IPS-15b (cell line): ENCODE data around the gene SELENOW.
"Not testable (repeated sequence)": the region's sequence is repeated elsewhere in the genome, so short reads cannot be mapped to it uniquely, and the experiment has no call there.

Experiments
- H3K27me3 ChIP-seq: one replicate; pipeline ENCODE4 v1.6.1; 2013; ENCODE audit warnings: low read length; ENCODE audit not compliant: control insufficient read depth, insufficient read depth
- H3K36me3 ChIP-seq: one replicate; pipeline ENCODE4 v1.6.1; 2013; ENCODE audit warnings: low read length; ENCODE audit not compliant: control insufficient read depth, insufficient read depth
- H3K4me1 ChIP-seq: one replicate; pipeline ENCODE4 v1.6.1; 2013; ENCODE audit warnings: mild to moderate bottlenecking, low read length; ENCODE audit not compliant: control insufficient read depth, insufficient read depth
- H3K4me3 ChIP-seq: one replicate; pipeline ENCODE4 v1.5.1; 2013; ENCODE audit warnings: low read depth, low read length
- H3K9ac ChIP-seq: one replicate; pipeline ENCODE4 v1.6.1; 2013; ENCODE audit warnings: low read depth, mild to moderate bottlenecking, low read length
- H3K9me3 ChIP-seq: one replicate; pipeline ENCODE4 v1.6.1; 2013; ENCODE audit warnings: mild to moderate bottlenecking, low read length; ENCODE audit not compliant: control insufficient read depth, insufficient read depth

Gene SELENOW

DNA sequence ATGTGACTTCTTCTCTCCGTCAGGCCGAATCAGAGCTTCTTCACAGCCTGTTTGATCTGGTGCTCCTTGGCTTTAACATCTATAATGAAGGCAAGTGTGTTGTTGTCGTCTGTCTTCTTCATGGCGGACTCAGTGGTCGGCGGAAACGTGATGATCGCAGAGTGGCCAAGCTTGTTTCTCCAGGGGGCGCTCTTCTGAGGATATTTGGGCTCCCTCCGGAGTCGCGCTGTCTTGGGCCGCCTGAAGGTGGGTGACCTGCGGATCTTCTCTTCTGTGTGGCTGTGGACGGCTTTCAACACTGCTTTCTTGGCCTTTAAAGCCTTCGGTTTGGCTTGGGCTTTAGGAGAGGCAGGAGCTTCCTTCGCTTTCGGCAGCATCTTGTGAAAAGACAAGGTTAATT lies 16.0 kb downstream of the SELENOW start:
- H3K4me1 ChIP-seq, result no peaks in the 10 kb centered on the region
- no peak overlapping the region for H3K4me3 ChIP-seq
- no peaks in the 10 kb centered on the region for H3K27me3 ChIP-seq

DNA sequence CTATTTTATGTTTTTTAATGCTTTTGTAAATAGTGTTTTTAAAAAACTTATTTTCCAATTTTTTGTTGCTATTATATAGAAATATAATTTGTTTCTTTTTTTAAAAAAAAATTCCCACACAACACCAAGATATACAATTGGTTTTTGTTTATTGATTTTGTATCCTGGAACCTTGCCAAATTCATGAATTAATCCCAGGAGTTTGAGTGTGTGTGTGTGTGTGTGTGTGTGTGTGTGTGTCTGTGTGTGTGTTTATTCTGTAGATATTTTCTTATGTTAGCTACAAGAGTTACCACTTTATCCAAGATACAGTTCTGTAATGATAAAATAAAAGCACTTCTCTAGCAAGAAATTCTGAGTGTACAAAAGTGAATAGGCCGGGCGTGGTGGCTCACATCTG lies 18.3 kb downstream of the SELENOW start:
- Histone ChIP-seq H3K4me1 (no peaks in the 10 kb centered on the region), H3K9me3 (peaks cover 6% of the 10 kb centered on the region), H3K4me3 (no peak overlapping the region), H3K9ac (no peak overlapping the region), H3K36me3 (peaks cover under 1% of the 10 kb centered on the region), H3K27me3 (no peaks in the 10 kb centered on the region)

More for the DNA sequence above, 16.0 kb downstream of the SELENOW start:
- Histone ChIP-seq H3K36me3 (no peaks in the 10 kb centered on the region), H3K9me3 (peaks cover 6% of the 10 kb centered on the region), H3K9ac (no peak overlapping the region)

DNA sequence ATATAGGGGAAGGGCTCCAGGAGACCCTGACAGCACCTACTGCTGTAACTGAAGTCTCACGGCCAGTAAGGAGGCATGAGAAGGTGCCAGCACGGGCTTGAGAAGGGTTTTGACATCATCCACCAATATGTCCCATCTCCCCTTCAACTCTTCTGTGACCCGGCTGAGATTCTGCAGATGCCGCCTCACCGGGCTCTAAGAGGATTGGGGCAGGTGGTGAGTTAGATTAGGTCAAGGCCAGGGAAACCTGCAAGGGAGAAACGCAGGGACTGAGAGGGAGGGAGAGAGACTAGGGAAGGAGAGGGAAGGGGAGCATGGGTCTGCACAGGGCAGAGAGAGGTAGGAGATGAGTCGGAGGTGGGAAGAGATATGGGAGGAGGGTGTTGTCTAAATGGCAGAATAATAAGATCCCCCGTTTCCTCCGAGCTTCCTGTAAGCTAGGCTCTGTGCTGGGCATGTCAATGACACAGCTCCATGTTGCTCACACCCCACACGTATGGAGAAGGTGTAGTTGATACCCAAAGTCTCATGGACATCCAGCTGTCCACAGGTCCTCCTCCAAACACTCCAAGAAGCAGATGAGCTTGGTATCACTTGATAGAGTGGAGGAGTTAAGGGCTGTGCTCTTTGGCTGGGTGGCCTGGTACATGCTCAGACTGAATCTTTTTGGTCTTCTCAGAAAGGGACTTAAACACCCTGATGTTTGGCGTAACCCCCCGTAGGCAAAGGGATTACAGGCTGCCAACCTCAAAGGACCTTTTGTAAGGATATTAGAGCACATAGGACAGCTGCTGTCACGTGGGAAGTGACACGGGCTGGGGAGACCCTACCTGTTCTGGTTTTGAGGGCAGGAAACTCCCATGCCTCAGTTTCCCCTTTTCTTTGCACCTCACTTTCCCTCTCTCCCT lies 19.7 kb downstream of the SELENOW start:
- Histone ChIP-seq H3K9me3 (no peaks in the 10 kb centered on the region), H3K9ac (no peak overlapping the region), H3K27me3 (no peaks in the 10 kb centered on the region), H3K36me3 (peaks cover 2% of the 10 kb centered on the region), H3K4me3 (no peak overlapping the region), H3K4me1 (no peaks in the 10 kb centered on the region)

DNA sequence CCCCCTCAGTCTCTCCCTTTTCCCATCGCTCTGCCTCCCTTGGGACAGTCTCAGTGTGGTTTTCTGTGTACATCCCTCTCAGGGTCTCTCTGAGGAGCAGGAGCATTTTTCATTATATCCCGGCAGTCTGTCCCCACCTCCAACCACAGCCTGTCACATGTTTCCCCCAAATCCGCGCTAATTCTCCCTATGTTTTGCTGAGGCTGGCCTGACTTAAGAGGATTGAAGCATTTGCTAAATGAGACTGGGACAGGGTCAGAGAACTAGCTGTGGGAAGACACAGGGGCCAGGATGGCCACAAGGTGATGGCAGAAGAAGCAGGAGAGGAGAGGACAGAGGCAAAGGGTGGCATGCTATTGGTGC lies 20.4 kb downstream of the SELENOW start:
- Histone ChIP-seq H3K4me1 (no peaks in the 10 kb centered on the region), H3K9ac (no peak overlapping the region), H3K36me3 (peaks cover 2% of the 10 kb centered on the region), H3K9me3 (no peaks in the 10 kb centered on the region), H3K27me3 (no peaks in the 10 kb centered on the region), H3K4me3 (no peak overlapping the region)

DNA sequence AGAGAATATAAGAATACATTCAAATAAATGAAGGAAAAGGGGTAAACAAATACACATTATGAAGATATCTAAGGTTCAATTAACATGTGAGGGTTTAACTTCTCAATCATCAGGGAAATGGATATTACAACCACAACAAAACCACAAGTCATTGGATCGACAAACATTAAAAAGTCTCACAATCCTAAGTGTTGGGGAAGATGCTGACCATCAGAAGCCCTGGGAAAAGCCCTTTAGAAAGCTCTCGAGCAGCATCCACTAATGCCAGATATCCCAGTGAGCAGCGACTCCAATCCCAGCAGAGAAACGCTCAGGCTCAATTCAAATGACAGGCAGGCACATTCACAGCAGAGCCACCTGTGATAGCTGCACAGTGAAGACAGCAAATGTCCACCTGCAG lies 22.8 kb downstream of the SELENOW start:
- Histone ChIP-seq H3K4me3 (no peak overlapping the region), H3K9ac (no peak overlapping the region), H3K36me3 (peaks cover 2% of the 10 kb centered on the region), H3K4me1 (no peaks in the 10 kb centered on the region), H3K9me3 (no peaks in the 10 kb centered on the region), H3K27me3 (no peaks in the 10 kb centered on the region)

DNA sequence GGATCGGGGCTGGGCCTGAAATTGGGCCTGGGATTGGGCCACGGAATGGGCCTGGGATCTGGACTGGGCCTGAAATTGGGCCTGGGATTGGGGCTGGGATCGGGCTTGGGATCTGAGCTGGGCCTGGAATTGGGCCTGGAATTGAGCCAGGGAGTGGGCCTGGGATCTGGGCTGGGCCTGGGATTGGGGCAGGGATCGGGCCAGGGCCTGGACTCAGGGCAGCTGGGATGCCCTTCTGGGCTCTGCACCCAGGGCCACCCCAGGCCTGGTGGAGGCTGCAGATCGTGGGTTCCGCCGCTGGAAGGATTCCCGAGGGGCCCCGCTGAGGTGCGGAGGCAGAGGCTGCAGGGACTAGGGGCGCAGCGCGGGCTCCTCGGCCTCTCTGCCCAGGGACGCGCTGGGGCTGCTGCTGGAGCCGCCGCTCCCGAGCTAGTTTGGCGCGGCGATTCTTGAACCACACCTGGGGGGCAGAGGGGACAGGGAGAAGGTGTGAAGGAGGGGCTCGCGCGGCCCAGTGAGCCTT lies 24.1 kb downstream of the SELENOW start:
- Histone ChIP-seq H3K27me3 (no peaks in the 10 kb centered on the region), H3K36me3 (peaks cover 2% of the 10 kb centered on the region), H3K9ac (peak overlapping the region; percentile 47), H3K9me3 (no peaks in the 10 kb centered on the region), H3K4me3 (no peak overlapping the region), H3K4me1 (no peaks in the 10 kb centered on the region)

DNA sequence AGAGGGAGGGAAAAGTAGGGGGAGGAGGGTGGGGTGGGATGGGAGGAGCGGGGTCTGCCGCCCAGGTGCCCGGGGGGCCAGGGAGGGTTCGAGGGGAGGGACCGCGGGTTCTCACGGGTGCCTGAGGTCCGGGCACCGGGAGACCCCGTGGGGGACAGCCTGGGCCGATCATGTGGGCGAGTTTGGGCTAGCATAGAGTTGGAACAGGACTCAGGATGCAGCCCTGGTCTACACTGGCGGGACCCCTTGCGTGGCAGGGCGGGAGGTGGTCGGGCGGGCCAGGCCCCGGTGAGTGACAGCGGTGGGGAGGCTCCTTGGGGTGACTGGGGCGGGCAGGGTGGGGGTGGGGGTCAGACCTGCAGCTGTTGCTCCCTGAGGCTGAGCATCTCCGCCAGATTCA lies 24.6 kb downstream of the SELENOW start:
- H3K9ac ChIP-seq, result not testable (repeated sequence)

DNA sequence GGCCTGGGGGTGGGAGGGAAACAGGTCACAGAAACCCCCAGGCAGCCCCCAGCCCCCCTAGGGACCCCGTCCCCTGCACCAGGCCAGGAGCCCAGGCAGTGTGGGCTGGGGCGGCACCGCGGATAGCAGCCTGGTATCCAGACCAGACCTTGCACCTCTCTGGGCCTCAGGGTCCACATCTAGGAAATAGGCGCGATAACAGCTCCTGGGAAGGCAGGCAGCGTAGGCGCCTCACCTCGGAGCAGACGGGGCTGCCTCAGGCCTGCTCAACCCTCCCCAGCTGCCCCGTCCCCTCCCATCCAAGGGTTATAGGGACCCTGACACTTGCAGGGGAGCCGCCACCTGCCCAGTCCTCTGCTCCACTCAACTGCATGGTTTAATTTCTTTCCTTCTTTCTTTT lies 25.2 kb downstream of the SELENOW start:
- H3K4me3 ChIP-seq, H3K4me1 ChIP-seq, H3K9ac ChIP-seq, H3K9me3 ChIP-seq, H3K36me3 ChIP-seq, H3K27me3 ChIP-seq: not testable (repeated sequence)

More for the DNA sequence above, 24.6 kb downstream of the SELENOW start:
- H3K36me3 ChIP-seq, H3K9me3 ChIP-seq, H3K4me1 ChIP-seq, H3K4me3 ChIP-seq, H3K27me3 ChIP-seq: not testable (repeated sequence)

DNA sequence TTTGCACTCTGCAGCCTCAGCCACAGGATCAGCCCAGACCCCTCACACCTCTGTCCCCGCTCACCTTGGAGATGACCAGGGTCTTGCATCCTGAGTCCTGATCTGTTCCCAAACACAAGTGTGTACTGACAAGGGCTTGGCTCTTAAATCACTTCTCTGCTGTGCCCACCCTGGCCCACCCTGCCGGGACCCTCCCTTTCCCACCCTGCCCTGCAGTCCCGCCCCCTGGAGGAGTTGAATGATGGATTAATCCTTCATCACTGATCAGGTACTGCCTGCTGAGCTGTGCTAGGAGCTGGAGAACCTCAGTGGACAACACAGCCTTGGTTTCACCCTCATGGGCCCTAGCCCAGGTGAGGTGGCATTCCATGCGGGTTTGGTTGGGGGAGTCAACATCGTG lies 25.9 kb downstream of the SELENOW start, which contains the start of gene TPRX1:
TSS of gene TPRX1 (minus strand) at position 101 of the 400 bp plus-strand sequence. CDS start at position 89, 12 bp downstream.
- H3K9me3 ChIP-seq, H3K4me1 ChIP-seq, H3K27me3 ChIP-seq, H3K36me3 ChIP-seq, H3K4me3 ChIP-seq, H3K9ac ChIP-seq: not testable (repeated sequence)

DNA sequence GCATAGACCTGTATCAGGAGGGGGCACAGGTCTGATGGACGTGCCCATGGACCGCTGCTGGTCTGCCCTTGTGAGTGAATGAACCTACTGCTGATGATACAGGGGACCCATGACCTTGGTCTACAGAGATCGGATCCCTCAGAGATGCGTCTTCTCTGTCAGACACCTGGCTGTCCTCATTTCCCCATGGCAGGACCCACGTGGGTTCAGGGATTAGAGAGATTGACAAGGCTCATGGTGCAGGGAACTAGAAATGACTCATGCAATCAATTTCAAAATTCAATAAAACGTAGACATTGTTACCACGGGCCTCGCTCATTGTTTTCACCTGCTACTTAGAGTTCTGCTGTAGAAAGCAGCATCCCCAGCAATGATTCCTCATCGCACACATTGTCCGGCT lies 26.8 kb downstream of the SELENOW start:
- Histone ChIP-seq H3K27me3 (no peaks in the 10 kb centered on the region), H3K4me1 (no peaks in the 10 kb centered on the region), H3K9me3 (no peaks in the 10 kb centered on the region), H3K36me3 (peaks cover 2% of the 10 kb centered on the region), H3K4me3 (no peak overlapping the region), H3K9ac (no peak overlapping the region)

DNA sequence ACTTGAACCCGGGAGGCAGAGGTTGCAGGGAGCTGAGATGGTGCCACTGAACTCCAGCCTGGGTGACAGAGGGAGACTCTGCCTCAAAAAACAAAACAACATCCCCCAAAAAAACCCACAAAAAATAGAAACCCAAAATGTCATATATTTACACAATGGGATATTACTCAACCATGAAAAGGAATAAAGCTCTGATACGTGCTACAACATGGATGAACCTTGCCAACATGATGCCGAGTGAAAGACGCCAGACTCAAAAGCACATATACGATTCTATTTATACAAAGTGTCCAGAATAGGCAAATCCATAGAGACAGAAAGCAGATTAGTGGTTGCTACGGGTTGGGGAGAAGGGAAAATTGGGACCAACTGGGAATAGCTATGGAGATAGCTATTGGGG lies 27.9 kb downstream of the SELENOW start:
- Histone ChIP-seq H3K9me3 (no peaks in the 10 kb centered on the region), H3K4me3 (no peak overlapping the region), H3K36me3 (peaks cover 2% of the 10 kb centered on the region), H3K27me3 (no peaks in the 10 kb centered on the region), H3K4me1 (no peaks in the 10 kb centered on the region), H3K9ac (no peak overlapping the region)

DNA sequence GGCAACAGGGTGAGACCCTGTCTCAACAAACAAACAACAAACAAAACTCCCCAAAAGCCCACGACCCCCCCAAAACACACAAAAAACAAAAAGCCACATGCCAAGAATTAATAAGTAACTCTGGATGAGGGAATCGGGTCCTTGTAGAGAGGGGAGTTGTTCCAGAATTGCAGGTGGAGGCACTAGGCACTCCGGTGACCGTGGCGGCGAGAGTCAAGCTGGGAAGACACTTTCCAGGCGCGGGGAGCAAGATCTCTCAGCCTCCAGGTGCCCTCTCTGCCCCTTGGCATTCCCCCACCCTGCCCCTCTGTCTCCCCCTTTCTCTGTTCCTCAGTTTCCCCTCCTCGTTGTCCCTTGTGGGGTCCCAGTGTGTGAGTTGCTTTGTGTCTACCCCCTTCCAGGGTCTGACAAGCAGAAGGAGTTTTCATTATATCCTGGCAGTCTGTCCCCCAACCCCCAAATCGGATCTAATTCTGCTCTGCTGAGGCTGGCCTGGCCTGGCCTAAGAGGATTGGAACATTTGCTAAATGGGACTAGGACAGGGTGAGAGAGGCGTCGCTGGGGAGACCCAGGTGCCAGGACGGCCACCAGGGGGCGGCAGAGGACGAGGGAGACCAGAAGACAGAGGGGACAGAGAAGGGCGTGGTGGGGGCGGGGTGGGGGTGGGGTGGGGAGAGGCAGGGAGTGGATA lies 34.9 kb downstream of the SELENOW start:
- peaks cover 3% of the 10 kb centered on the region for H3K4me1 ChIP-seq
- H3K36me3 ChIP-seq, result no peaks in the 10 kb centered on the region
- H3K9me3 ChIP-seq, result no peaks in the 10 kb centered on the region
- no peak overlapping the region for H3K9ac ChIP-seq
- H3K27me3 ChIP-seq, result no peaks in the 10 kb centered on the region
- H3K4me3 ChIP-seq, result no peak overlapping the region
